ENCODE measurements around the gene ZNF407.

The ZNF407 gene

DNA sequence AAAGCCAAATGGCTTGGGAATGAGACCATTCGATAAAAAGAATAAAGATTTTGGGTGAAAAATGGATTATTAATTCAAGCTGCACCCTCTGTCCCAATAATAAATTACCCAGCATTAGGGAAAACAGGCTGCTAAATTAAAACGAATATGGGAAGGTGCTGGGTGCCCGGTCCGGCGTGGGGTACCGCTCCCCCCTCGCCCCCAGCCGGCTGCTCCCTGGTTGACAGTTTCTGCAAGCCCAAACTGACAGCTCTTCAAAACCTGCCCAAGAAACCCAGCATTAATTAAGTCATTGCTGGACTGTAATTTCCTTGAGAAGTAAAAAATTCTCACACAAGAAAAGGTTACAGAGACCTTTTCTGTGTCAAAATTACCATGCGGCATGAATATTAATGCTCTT lies 512.6 kb downstream of the ZNF407 start:
- in situ Hi-C loops (cut with MboI; ENCODE audit: low sequenced_read_pairs) = no loop called here
- Histone ChIP-seq H3K36me3 (replicated peaks) (no peaks in the 10 kb centered on the region), H3K9me3 (no peaks in the 10 kb centered on the region), H3K4me3 (no peak overlapping the region), H3K4me1 (no peaks in the 10 kb centered on the region), H3K27me3 (ENCODE audit: low read depth) (no peaks in the 10 kb centered on the region)
- DNase-seq (ENCODE audit: low spot score in 2 of 2) = no peak

DNA sequence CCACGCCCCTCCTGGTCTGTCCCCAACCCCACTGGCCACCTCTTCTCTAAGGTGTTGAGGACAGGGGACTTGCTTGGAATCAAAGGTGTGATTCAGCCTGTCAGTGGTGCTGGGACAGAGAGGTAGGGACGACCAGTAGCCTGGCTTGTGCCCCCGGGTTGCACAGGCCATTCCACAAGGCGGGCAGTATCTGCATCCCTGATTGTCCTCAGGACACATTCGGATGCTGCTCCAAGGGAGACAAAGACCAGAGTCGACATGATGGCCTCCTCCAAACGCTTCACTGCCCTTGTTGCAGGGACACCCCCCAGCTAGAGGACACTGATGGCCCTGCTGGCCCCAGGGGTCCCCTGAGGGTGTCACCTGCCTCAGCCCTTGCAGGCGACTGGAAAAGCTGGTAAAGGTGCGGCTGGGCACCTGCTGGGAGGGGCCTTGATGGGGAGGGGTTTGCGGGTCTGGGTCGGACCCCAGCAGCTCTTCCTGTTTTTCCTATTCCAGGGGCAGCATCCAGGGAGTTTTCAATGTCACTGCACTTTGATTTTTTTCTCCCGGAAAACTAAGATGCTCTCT lies 513.3 kb downstream of the ZNF407 start:
- Histone ChIP-seq H3K27me3 (ENCODE audit: low read depth) (no peaks in the 10 kb centered on the region), H3K4me1 (no peaks in the 10 kb centered on the region), H3K4me3 (no peak overlapping the region), H3K9me3 (no peaks in the 10 kb centered on the region), H3K36me3 (replicated peaks) (no peaks in the 10 kb centered on the region)
- in situ Hi-C loops (cut with MboI; ENCODE audit: low sequenced_read_pairs) = no loop called here
- DNase-seq (ENCODE audit: low spot score in 2 of 2) = no peak

DNA sequence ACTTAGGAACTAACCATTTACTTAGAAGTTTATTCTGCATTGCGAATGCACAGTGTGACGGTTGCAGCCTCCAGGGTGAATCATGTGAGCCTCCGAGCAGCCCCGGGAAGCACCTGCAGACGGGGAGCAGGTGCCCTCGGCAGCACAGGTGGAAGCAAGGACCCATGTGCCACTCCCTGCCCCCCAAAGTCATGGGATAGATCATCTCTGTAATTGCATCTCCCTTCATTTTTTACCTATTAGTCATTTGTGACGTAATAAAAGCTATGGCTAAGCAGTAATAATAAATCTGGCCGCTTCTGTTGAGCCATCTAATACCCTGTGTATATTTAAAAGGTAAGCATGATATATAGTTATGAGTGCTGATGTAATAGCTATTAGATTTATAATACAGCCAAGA lies 514.1 kb downstream of the ZNF407 start:
- in situ Hi-C loops (cut with MboI; ENCODE audit: low sequenced_read_pairs) = no loop called here
- no peaks in the 10 kb centered on the region for H3K36me3 ChIP-seq (replicated peaks)
- H3K4me3 ChIP-seq = no peak overlapping the region
- H3K4me1 ChIP-seq = no peaks in the 10 kb centered on the region
- no peaks in the 10 kb centered on the region for H3K9me3 ChIP-seq
- DNase-seq (ENCODE audit: low spot score in 2 of 2) = no peak
- no peaks in the 10 kb centered on the region for H3K27me3 ChIP-seq (ENCODE audit: low read depth)

DNA sequence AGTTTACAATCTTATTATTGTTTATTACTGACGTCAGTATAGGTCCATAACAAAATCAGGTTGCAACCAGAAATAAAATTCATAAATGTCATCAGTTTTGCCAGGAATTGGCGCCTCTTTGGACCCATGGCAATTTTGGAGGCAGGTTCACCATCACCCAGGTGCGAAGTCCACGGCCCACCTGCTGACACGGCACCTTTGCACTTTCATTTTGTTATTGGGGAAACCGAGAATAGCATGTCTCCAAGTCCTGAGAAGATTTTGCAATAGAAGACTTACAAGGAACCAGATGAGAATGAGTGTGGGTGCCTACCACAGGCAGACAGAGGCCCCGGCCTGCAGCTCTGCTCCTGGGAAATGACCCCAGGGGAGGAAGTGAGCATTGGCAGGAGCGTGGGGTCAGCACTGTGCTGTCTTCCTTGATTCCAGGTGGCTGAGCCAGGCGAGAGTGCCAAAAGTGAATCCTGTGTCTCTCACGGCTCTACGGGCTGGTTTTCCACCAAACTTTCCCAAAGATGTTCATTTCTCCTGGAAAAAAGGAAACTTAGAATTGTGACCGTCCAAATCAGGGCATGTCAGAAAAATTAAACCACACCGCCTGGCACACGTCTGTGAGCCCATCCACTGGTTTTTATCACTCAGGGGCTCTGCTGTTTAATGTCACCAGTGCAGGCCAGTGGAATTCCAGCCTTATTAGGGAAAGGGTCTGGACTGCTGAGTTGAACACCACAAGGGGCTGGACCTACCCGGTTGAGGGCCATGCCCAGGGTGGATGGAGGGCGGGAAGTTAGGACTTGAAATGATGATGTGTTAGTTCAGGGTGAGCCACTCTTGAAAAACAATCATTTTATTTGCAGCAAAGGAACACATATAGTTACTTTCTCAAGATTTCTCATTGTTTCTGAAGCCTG lies 514.8 kb downstream of the ZNF407 start:
- H3K36me3 ChIP-seq (replicated peaks) = no peaks in the 10 kb centered on the region
- H3K27me3 ChIP-seq (ENCODE audit: low read depth) = no peaks in the 10 kb centered on the region
- no peak for DNase-seq (ENCODE audit: low spot score in 2 of 2)
- no peaks in the 10 kb centered on the region for H3K9me3 ChIP-seq
- in situ Hi-C loops (cut with MboI; ENCODE audit: low sequenced_read_pairs) = no loop called here
- H3K4me3 ChIP-seq = no peak overlapping the region
- no peaks in the 10 kb centered on the region for H3K4me1 ChIP-seq

DNA sequence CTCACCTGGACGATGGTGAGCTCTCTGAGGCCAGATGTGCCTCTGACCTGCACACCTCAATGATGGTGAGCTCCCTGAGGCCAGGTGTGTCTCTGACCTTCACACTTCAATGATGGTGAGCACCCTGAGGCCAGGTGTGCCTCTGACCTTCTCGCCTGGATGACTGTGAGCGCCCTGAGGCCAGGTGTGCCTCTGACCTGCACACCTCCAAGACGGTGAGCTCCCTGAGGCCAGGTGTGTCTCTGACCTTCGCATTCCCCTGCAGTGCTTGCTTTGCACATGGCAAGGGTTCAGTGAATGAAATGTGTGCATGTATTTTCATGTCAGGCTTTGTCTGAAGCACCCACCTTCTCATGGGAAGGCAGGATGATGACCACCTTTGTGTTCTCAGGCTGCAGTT lies 515.8 kb downstream of the ZNF407 start:
- Histone ChIP-seq H3K4me3 (no peak overlapping the region), H3K9me3 (no peaks in the 10 kb centered on the region), H3K36me3 (replicated peaks) (no peaks in the 10 kb centered on the region), H3K27me3 (ENCODE audit: low read depth) (no peaks in the 10 kb centered on the region), H3K4me1 (no peaks in the 10 kb centered on the region)
- DNase-seq (ENCODE audit: low spot score in 2 of 2) = no peak
- in situ Hi-C loops (cut with MboI; ENCODE audit: low sequenced_read_pairs) = no loop called here

DNA sequence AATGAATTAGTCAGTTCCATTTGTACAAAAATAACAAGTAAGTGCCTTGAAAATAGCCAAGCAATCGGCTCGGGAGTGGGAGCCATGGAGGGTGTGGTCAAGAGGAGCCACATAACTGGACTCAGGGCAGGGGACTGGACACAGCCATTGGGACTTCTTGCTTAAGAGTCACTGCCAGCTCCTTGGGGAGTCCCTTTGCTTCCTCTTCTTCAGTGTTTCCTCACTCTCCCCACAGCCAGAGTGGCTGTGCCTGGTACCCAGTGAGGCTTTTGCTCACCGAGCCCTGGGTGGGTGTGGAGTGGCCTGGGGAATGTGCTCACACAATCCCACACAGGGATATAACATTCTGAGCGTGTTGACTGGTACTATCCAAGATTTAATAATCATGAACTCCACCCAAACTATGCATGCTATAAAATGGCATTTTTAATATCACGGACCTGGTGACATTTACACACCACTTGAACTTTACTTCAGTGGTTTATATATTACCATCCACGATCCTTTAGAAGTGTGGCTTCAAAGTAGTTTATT lies 516.6 kb downstream of the ZNF407 start:
- in situ Hi-C loops (cut with MboI; ENCODE audit: low sequenced_read_pairs) = no loop called here
- Histone ChIP-seq H3K27me3 (ENCODE audit: low read depth) (no peaks in the 10 kb centered on the region), H3K4me1 (no peaks in the 10 kb centered on the region), H3K9me3 (no peaks in the 10 kb centered on the region), H3K4me3 (no peak overlapping the region), H3K36me3 (replicated peaks) (no peaks in the 10 kb centered on the region)
- DNase-seq (ENCODE audit: low spot score in 2 of 2) = no peak
